IPS-11a (cell line): ENCODE results near the gene STAT5B.
"Not testable (repeated sequence)": the region's sequence is repeated elsewhere in the genome, so short reads cannot be mapped to it uniquely, and the experiment has no call there.

Experiments used
- H3K4me3 ChIP-seq: one replicate; pipeline ENCODE4 v1.5.1; 2013; ENCODE audit warnings: low read depth, low read length, control low read depth

The STAT5B gene

DNA sequence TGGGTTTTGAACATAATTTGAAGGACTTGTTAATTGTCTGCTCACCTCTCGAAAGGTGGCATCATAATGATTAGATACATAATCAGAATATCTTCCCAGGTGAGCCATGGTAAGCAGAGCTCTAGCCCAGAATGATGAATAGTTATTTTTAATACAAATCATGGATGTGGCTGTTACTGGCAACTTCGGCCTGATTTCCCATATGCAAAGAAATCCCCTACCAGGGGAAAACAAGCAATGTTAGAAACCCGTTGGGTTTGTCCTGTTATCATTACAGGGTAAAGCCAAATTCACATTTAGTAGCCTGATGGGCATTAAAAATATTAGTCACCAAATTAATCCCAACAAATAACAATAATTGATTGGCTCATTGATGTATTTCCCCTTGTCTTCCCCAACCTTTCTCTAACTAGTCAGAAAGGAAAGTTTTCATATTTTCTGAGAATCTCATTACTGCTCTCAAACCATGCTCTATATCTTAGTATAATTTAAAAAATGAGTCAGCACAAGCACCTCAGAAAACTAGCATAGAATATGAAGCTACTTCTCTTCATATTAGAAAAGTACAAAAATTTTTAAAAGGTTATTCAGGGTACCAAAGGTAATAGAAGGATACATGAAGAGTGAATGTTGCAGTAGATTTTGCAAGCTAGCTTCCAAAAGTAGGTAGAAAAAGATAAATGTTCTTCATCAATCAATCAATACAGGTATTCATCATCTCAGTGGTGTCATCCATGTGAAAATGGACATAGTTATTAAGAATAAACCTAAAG, 5.0 kb downstream of the STAT5B start:
- H3K4me3 ChIP-seq: no peak overlapping the region

DNA sequence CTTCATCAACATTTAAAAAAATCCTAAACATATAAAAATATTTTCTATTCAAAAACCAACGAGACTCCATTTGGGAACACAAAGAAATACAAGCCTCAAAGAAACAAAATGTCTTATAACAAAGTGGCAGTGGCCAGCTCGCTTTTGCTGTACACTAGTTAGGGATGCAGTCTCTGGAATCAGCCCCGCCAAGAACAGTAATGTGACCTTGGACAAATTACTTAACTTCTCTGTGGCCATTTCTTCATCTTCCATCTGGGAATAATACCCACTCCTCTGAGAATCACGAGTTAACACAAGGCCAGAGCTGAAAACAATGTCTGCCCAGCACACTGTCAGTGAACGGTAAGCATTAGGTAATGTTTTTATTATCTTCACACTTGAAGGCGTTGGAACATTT, 5.6 kb downstream of the STAT5B start:
- H3K4me3 ChIP-seq: no peak overlapping the region

DNA sequence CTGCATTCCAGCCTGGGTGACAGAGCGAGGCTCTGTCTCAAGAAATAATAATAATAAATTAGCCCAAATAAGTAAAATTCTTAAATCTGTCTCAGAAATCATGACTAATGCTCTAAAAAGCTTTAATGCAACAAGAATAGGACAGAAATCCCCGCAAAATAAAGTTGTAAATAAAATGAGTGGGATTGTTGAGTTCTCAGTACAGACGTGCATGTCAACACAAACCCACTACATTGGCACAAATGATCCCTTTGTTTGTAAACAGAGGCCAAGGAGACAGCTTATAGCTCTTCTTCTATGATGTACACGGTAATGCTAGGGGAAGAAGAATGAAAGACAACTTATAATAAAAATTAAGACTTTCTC, 6.0 kb downstream of the STAT5B start:
- no peak overlapping the region for H3K4me3 ChIP-seq

DNA sequence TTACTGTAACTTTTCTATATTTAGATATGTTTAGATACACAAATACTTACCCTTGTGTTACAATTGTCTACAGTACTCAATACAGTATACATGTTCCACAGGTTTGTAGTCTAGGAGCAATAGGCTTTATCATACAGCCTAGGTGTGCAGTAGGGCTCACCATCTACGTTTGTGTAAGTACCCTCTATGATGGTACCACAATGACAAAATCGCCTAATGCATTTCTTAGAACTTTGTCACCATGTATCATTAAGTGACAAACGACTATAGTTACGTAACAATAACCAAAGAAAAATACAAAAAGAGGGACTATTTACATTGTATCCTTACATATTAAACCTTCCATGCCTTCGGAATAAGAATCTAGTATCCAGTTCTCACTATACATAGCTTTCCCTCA, 8.0 kb downstream of the STAT5B start:
- no peak overlapping the region for H3K4me3 ChIP-seq

DNA sequence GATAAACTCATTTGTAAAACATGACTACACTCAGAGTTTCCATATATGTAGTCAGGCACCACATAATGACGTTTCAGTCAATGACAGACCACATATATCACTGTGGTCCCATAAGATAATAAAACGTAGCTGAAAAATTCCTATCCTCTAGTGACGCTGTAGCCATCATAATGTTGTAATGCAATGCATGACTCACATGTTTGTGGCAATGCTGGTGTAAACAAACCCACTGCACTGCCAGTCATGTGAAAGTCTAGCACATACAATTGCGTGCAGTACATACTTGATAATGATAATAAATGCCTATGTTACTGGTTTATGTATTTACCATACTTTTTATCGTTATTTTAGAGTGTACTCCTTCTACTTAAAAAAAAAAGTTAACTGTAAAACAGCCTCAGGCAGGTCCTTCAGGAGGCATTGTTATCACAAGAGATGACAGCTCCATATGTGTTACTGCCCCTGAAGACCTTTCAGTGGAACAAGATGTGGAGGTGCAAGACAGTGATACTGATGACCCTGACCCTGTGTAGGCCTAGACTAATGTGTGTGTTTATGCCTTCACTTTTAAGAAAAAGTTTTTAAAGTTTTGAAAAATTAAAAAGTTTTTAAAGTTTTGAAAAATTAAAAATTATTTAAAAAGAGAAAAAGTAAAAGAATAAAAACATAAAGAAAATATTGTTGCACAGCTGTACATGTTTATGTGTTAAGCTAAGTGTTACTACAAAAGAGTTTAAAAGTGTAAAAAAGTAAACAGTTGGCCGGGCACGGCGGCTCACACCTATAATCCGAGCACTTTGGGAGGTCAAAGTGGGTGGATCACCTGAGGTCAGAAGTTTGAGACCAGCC, 9.0 kb downstream of the STAT5B start:
- no peak overlapping the region for H3K4me3 ChIP-seq

DNA sequence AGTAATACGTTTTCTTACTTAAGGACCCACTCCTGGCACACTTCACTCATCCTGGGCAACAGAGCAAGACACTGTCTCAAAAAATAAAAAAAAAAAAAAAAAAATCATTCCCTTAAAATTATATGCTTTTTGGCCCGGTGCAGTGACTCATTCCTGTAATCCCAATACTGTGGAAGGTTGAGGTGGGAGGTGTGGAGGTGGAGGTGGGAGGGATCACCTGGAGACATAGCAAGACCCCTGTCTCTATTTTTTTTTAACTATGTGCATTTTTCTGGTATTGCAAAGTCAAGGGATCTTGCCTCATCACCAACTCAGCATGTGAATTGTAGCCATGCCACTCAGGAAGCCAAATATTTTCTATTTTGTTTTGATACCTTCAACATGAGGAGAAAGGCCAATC, 9.7 kb downstream of the STAT5B start:
- no peak overlapping the region for H3K4me3 ChIP-seq

DNA sequence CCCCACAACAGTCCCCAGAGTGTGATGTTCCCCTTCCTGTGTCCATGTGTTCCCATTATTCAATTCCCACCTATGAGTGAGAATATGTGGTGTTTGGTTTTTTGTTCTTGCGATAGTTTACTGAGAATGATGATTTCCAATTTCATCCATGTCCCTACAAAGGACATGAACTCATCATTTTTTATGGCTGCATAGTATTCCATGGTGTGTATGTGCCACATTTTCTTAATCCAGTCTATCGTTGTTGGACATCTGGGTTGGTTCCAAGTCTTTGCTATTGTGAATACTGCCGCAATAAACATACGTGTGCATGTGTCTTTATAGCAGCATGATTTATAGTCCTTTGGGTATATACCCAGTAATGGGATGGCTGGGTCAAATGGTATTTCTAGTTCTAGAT, 11.8 kb downstream of the STAT5B start:
- H3K4me3 ChIP-seq: not testable (repeated sequence)

DNA sequence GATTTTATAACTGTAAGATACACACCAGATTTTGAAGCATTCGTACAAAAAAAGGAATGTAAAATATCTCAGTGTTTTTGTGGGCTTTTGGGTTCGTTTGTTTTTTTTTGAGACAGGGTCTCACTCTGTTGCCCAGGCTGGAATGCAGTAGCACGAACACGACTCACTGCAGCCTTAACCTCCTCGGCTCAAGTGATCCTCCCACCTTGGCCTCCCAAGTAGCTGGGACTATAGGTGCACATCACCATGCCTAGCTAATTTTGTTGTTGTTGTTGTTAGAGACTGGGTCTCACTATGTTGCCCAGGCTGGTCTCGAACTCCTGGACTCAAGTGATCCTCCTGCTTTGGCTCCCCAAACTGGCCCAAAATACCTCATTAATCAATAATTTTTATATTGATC, 15.9 kb downstream of the STAT5B start:
- no peak overlapping the region for H3K4me3 ChIP-seq

DNA sequence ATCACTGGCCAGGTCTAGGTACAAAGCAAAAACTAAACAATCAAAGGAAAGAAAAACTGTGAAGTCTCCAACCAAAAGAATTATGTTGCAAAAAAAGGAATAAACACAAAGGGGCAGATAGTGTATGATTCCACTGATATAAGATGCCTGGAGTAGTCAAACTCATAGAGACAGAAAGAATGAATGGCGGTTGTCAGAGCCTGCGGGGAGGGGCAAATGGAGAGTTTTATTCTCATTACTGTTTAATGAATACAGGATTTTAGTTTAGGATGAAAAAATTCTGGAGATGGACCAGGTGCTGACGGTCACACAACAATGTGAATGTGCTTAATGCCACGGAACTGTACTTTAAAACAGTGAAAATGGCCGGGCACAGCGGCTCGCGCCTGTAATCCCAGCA, 20.7 kb downstream of the STAT5B start:
- H3K4me3 ChIP-seq: no peak overlapping the region

DNA sequence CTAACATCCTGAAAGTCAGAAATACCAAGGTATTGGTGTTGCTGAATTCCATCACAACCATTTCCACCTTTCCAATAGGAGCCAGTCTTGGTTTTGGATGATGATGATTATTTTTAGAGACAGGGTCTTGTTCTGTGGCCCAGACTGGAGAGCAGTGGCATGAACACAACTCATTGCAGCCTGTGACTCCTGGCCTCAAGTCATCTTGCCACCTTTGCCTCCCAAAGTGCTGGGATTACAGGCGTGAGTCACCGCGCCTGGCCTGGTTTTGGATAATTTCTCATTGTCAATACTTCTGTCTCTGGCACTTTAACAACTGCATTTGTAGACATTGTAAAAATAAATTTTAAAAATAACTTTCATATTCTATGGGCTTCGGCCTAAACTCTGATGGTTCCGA, 22.6 kb downstream of the STAT5B start:
- H3K4me3 ChIP-seq: no peak overlapping the region

DNA sequence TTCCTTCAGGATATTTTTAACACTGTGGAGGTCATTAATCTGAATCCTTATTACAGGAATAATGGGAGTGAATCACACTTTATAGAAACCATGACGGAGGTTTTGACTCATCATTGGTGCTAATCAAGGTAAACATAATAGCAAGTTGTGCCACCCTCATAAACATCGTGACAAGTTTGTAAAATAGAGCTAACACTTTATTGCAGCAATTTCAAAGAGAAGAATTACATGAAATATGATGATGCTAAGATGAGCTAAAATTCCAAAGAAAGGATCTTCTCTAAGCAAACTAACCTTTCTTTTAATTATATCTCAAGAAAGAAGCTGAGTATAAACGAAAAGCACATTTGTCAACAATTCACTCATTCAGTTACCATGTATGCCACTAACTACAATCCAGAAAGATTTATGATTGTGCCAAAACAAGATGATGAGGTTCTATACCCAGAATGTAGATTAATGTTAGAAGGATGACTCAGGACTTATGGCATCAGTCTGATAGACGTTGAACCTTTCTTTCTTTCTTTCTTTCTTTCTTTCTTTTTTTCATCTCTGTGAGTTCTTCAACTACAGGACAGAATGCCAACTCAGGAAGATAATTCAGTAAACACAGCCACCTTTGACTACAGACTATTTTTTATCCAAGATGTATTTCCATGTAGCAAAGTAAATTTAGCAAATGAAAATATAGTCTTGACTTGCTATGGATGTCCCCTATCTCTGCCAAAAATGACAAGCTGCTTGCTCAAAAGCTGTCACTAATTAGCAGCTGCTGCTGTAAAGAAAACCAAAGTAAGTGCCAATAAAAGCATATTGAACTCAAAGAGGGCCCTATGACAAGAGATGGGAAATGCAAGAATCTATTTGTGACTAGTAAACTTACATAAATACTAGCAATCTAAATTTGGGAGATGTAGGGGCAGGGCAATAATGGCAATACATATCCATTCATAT, 23.3 kb downstream of the STAT5B start:
- H3K4me3 ChIP-seq: no peak overlapping the region

DNA sequence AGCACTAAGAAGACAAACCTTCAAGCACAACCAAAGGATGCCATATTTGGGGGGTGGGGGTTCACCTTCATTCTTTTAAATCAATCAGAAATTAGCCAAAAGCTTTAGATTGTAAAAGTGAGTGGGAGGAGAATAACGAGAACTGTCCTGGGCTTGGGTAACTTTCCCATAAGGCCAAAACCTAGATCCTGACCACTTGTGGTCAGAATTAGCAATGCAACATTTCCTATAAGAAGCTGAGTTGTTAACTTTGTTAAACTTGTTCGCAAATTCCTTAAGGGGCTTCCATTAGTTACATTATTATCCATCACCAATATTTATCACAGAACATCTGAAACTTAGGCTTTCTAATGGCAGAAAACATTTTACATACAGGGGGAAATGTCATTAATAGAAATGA, 25.1 kb downstream of the STAT5B start:
- no peak overlapping the region for H3K4me3 ChIP-seq

DNA sequence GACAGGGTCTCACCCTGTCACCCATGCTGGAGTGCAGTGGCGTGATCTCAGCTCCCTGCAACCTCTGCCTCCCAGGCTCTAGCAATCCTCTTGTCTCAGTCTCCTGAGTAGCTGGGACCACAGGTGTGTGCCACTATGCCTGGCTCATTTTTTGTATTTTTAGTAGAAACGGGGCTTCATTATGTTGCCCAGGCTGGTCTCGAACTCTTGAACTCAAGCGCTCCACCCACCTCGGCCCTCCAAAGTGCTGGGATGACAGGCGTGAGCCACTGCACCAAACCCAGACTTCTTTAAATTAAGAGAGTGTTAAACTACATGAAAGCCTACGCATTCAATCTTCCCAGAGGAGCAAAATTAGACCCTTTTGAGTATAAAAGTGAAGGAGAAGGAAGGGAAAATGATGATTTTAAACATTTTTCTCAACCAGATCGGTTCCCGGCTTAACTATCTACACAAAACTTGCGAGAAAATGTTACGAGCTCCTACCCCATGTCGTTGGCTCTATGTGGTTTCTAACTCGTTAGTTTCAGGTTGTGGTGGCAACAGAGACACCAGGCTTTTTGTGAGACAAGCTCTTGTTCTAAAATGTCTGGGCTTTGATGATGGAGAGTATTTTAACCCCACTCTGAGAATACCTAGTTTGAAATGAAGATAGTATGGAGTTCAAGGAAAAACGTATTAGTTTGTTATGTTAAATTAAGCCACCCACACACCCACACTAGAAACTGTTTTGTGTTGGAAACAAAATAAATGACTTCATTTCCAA, 26.3 kb downstream of the STAT5B start:
- no peak overlapping the region for H3K4me3 ChIP-seq

DNA sequence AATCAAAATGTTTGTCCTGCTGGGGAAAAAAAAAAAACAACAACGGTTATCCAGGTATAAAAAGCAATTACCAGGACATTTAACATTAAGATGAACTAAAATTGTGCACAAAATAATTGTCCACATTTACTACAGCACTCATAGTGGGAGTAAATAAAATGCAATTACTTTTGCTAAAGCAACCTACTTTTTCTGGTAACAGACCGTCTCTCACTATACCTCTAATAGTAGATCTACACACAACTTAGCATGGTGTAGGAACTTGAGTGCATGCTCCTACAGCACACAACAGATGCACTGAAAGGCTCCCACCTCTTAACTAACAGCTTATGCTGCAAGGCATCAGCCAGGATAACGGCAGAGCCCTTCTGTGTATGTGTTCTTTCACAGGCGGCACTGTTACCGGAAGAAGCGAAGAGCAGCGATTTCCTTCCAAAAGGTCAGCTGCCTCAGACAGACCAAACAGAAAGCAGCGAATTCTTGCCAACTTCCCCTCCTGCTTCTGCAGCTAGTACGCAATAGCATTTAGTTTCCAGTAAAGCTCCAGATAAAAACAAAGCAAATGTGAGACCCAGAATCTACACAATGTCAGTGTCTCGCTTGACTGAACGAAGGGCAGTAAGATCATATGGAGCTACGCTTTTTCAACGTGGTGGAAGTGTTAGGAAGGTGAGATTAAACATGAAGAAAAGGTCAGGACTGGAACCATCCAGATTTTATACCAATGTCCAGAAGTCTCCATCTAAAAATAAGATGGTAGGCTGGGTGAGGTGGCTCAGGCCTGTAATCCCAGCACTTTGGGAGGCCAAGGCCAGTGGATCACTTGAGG, 27.6 kb downstream of the STAT5B start:
- H3K4me3 ChIP-seq: no peak overlapping the region

DNA sequence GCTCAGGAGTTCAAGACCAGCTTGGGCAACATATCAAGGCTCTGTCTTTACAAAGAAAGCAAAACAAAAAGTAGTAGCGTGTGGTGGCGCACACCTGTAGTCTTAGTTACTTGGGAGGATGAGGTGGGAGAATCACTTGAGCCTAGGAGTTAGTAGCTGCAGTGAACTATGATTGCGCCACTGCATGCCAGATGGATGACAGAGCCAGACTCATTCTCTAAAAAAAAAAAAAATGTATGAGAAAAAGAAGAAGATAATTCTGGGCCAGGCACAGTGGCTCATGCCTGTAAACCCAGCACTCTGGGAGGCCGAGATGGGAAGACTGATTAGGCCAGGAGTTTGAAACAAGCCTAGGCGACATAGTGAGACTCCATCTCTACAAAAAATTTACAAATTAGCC, 28.5 kb downstream of the STAT5B start:
- H3K4me3 ChIP-seq: no peak overlapping the region

DNA sequence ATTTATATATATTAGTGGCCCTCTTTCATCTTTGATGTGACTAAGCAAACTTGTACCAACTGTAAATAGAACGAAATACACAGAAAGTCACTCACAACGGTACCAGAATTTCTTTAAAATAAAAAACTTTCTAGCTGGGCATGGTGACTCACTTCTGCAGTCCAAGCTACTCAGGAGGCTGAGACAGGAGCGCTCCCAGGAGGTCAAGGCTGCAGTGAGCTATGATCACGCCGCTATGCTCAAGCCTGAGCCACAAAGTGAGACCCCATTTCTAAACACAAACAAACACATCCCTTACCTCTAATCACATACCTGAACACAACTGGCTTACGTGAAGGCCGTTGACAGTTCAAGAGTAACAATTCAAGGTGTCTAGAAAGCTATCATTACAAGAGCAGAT, 29.7 kb downstream of the STAT5B start:
- H3K4me3 ChIP-seq: no peak overlapping the region

DNA sequence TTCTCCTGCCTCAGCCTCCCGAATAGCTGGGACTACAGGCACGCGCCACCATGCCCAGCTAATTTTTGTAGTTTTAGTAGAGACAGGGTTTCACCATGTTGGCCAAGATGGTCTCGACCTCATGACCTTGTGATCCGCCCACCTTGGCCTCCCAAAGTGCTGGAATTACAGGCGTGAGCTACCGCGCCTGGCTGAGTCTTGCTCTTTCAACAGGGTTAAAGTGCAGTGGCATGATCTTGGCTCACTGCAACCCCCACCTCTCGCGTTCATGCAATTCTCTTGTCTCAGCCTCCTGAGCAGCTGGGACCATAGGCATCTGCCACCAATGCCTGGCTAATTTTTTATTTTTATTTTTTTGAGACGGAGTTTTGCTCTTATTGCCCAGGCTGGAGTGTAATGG, 31.0 kb downstream of the STAT5B start:
- not testable (repeated sequence) for H3K4me3 ChIP-seq

DNA sequence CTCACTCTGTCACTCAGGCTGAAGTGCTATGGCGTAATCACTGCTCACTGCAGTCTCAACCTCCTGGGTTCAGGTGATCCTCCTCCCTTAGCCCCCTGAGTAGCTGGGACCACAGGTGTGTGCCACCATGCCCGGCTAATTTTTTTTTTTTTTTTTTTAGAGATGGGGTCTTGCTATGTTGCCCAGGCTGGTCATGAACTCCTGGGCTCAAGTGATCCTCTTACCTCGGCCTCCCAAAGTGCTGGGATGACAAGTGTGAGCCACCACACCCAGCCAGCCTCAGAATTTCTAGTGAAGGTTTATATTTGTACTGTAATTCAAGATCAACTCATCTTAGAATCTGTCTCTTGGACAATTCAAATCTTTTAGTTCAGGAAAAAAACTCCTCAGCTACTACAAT, 32.1 kb downstream of the STAT5B start:
- H3K4me3 ChIP-seq: not testable (repeated sequence)

DNA sequence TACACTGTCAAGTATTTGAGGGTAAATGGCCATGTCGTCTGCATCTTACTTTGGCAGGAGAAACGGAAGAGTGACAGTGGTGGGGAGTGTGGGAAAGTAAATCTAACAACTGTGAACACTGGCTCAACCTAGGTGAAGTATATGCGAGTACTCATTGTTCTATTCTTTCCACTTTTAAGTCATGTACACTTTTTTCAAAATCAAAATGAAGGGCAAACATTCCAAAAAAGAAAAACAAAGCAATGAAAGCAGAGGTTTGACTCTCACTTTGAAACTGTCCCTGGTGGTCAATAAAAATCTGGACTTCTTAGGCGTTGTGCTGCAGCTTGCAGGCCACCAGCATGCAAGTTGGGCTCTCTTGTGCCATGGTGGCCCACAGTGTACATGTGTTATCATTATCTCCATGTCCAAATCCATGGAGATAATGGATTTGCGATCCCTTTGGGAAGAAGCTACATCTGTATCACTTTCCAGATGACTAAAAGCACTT, 32.7 kb downstream of the STAT5B start:
- no peak overlapping the region for H3K4me3 ChIP-seq

DNA sequence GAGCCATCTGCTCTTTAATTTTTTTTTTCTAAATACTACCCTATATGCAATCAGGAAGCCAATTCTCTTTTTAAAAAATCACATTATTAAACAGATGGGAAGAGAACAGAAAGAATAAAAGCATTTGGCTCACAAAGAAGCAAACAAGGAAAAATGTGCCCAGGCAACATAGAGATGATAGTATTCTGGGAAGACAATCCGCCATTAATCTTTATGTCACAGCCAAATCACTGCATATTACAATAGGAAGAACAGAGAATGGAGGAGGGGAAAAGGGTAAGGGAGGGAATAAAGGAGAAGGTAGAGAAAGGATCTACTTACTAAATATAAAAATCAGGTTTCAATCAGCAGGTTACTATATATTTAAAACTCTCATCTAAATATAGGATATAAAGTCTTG, 34.3 kb downstream of the STAT5B start:
- no peak overlapping the region for H3K4me3 ChIP-seq
